HG03280 (cell line): ENCODE measurements around the gene NR3C2.
"Not testable (repeated sequence)": the region's sequence is repeated elsewhere in the genome, so short reads cannot be mapped to it uniquely, and the experiment has no call there.

Source experiments
- ATAC-seq: cut with Tn5 transposase; IDR thresholded peaks from one replicate; pipeline ENCODE4 v1.9.1; 2021; ENCODE audit warnings: mild to moderate bottlenecking, moderate library complexity; ENCODE audit not compliant: unreplicated experiment

The NR3C2 gene

GRCh38 chr4:148225639-148226038 is 216.6 kb downstream of the NR3C2 start:
- no peak for ATAC-seq

GRCh38 chr4:148224476-148224875 is 217.7 kb downstream of the NR3C2 start:
- ATAC-seq = no peak

- ATAC-seq = no peak
These were observed 219.1 kb downstream of the NR3C2 start for GRCh38 chr4:148222991-148223660.

GRCh38 chr4:148216866-148217814 is 225.1 kb downstream of the NR3C2 start:
- ATAC-seq = peak; percentile 89

- no peak for ATAC-seq
These were observed 225.9 kb downstream of the NR3C2 start for GRCh38 chr4:148216321-148216720.

- ATAC-seq = no peak
These were observed 227.0 kb downstream of the NR3C2 start for GRCh38 chr4:148215202-148215601.

GRCh38 chr4:148214529-148215166 is 227.6 kb downstream of the NR3C2 start:
- no peak for ATAC-seq

GRCh38 chr4:148211533-148211932 is 230.7 kb downstream of the NR3C2 start:
- ATAC-seq = no peak

- ATAC-seq = no peak
These were observed 231.6 kb downstream of the NR3C2 start for GRCh38 chr4:148210661-148211060.

GRCh38 chr4:148207068-148207467 is 235.1 kb downstream of the NR3C2 start:
- ATAC-seq = no peak

GRCh38 chr4:148205476-148205875 is 236.7 kb downstream of the NR3C2 start:
- no peak for ATAC-seq

GRCh38 chr4:148204892-148205291 is 237.3 kb downstream of the NR3C2 start:
- no peak for ATAC-seq

GRCh38 chr4:148204171-148204570 is 238.0 kb downstream of the NR3C2 start:
- ATAC-seq = no peak

- no peak for ATAC-seq
These were observed 238.9 kb downstream of the NR3C2 start for GRCh38 chr4:148203056-148203898.

- no peak for ATAC-seq
These were observed 241.3 kb downstream of the NR3C2 start for GRCh38 chr4:148200960-148201359.

GRCh38 chr4:148196164-148196563 is 246.1 kb downstream of the NR3C2 start:
- no peak for ATAC-seq

GRCh38 chr4:148192526-148192925 is 249.7 kb downstream of the NR3C2 start:
- ATAC-seq = no peak

- not testable (repeated sequence) for ATAC-seq
These were observed 254.6 kb downstream of the NR3C2 start for GRCh38 chr4:148187454-148188222.

- ATAC-seq = no peak
These were observed 257.3 kb downstream of the NR3C2 start for GRCh38 chr4:148184922-148185321.
